Activated CD8-positive, alpha-beta memory T cell treated with anti-CD3 and anti-CD28 coated beads, Interleukin-2, amount 50 U/mL, for 4 hours (primary cell): ENCODE results near the gene SNCAIP.

Experiments
- DNase-seq: peaks from one replicate; pipeline ENCODE4 v3.0.0-alpha.2; 2020

Gene SNCAIP

GRCh38 chr5:122311961-122312590, at the start of gene SNCAIP:
SNCAIP (plus strand) TSS chr5:122312237; CDS start chr5:122391135, 78,898 bp downstream.
- DNase-seq: no peak

- no peak for DNase-seq
Observed at GRCh38 chr5:122263352-122264030, 48.5 kb upstream of the SNCAIP start.

- no peak for DNase-seq
Observed at GRCh38 chr5:122264610-122265009, 47.4 kb upstream of the SNCAIP start.

DNA sequence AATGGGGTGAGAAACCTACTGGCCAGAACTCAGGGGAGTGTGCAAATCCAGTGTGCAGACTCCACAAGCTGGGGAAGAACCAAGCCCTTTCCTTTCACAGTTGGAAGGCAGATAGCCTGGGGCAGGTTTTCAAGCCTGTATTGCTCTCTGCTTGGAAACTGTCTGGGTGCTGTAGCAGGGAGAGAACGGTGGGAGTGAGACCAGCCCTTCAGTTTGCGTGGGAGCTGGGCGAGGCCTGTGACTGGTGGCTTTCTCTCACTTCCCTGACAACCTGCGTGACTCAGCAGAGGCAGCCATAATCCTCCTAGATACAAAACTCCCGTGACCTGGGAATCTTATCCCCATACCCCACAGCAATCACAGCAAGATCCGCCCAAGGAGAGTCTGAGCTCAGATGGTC, 44.9 kb upstream of the SNCAIP start:
- DNase-seq: no peak

DNA sequence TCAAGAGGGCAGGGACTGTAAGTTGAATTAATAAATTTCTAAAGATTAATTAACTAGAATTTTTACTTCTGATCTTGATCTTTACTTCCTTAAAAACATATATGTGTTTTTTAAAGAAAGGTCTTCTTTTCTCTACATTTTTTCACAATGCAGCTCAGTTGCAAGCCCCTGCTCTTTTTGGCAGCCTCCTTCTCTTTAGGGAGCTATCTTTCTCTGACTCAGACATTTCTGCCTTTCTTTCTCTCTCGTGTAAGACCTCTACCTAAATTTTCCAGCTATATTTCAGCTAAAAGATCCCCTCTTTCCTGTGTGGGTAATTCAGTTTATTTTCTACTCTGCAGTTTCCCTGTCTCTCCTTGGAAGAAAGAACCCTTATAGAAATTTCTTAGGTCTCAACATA, 38.3 kb upstream of the SNCAIP start:
- no peak for DNase-seq

DNA sequence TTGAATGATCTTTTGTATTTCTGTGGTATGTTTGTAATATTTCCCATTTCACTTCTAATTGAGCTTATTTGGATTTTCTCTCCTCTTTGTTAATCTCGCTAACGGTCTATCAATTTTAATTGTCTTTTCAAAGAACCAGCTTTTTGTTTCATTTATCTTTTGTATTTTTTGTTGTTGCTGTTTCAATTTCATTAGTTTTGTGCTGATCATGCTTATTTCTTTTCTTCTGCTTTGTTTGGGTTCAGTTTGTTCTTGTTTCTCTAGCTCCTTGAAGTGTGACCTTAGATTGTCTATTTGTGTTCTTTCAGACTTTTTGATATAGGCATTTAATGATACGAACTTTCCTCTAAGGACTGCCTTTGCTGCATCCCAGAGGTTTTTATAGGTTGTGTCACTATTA, 28.4 kb upstream of the SNCAIP start:
- no peak for DNase-seq

- no peak for DNase-seq
Observed at GRCh38 chr5:122286541-122286940, 25.5 kb upstream of the SNCAIP start.

DNA sequence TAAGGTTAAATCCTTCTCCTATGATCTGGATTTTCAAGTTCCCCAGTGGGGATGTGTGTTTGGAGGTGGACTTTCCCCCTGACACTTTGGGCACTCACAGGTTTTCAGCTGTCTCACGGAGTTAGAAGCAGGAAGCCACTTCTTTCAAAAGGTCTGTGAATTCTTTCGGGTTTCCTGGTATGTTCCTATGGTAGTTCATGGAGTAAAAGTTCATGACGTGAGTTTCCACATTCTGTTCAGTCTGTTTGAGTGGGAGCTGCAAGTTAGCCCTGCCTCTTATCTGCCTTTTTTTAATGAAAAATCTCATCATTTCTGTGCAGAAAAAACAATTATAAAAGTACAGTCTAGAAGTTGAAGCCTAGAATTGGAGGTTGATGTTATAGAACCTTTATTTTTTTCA, 24.9 kb upstream of the SNCAIP start:
- DNase-seq: no peak

DNA sequence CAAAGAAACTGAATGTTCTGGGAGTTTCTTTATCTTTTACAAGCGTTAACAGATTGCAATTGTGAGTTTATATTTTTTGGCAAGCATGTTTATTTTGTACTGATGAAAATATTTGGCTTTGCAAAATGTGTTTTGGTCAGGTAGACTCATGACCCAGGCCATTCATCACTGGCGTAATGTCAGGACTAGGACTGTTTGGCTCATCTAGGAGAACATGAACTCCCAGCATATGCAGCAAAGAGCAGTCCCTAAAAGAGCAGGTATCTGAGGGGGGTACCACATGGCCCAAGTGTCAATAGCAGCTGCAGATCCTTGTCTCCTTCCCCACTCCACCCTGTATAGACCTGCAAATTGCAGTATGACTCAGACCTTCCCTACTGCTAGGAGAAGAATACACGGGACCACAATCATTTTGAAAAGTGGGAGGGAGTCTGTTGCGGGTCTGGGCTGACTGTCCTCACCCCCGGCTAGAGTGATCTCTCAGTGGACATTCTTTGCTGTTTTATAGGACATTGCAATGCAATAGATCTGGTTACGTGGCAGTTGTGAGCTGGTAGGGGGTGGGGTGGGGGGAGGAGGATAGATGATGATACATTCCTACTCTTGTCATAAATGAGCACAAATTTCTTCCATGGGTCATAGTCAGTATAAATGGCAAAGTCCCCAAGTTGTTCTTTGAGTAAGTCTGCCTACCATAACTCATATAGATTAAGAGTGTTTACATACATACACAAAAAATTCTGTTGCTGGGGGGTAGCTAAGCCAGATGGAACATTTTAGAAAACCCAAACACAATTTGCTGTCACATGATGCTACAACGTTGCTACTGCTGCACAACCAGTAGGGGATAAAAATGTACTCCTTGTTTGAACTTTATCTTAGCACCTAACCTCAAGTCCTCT, 20.8 kb upstream of the SNCAIP start:
- no peak for DNase-seq

GRCh38 chr5:122292332-122292731, 19.7 kb upstream of the SNCAIP start:
- no peak for DNase-seq

DNA sequence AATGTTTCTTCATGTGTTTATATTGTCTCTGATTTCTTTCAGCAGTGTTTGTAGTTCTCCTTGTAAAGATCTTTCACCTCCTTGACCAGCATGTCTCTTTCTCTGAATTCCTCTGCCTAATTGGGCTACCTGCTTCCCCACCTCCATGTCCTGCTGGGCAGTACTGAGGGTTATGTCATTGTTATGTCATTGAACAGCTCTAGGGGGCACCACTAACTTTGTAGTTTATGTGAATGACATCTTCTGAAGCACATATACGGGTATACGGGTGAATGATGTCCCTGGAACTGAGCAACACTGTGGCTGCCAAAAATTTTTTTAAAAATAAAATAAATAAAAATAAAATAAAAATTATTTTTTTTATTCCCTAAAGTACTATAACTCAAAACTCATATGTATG, 16.9 kb upstream of the SNCAIP start:
- DNase-seq: no peak

DNA sequence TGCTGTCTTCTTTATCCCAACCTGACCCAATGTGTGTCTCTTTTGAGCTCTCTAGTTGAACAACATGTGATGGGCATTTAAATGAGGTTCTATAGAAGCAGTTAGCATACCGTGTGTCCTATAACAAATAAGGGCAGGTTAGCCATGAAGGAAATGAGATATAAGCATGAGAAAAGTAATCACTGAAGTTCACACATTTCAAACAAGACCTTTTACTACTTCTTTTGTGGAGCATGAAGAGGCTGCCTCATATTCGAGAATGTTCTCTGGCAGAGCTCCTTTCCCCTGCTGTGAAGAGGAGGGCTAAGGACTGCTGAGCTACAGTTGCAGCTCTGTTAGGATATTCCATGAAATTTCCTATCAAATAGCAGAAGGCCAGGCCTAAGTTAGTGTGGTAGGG, 15.2 kb upstream of the SNCAIP start:
- no peak for DNase-seq

DNA sequence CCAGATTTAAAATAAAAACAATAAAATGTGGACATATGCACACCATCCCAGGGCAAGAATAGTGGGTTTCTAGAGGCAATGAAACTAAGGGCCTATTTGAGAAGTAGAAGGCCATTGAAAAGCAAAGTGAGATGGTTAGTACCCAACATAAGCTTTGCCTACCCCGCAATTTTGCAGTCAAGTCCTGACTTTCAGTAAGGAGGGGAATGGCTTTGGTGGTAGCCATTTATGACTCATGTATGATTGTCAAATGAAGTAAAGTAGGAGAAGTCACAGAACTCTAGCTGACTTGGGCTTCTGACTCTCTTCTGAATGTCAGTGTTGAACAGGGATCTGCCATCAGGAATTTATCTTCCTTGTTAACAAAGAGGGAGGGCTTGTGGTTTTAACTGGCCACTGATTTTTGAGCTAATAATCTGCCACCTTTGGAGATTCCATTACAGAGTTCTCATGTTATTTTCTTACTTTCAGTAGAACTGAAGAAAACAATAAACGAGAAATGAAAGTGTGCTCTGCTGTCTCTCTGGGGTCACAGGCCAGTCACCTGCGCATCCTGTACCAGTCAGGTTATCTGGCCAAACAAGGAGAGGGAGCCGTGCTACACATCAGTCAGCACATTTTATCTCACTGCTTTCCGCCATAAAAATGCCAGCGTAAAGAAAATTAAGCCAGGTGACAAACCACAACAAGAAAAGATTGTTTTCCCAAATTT, 14.3 kb upstream of the SNCAIP start:
- DNase-seq: no peak

- no peak for DNase-seq
Observed at GRCh38 chr5:122300374-122300773, 11.7 kb upstream of the SNCAIP start.

DNA sequence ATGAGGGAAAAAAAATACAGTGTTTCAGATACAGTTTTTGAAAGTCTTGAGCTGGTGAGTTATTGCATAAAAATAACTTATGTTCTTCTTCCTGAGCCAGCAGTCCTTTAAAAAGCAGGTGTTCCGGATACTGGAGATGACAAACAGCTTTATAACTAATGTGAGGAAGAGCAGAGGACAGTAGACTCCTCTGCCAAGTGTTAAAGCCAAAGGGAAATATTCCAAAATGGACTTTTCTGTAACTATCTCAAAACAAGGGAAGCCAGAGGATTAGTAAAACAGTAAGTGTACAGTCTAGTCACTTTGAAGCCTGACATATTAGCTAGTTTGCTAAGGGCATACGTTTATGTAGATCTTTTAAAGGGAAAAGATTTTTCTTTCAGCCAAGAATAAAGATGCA, 11.0 kb upstream of the SNCAIP start:
- no peak for DNase-seq

GRCh38 chr5:122304471-122305215, 7.4 kb upstream of the SNCAIP start:
- DNase-seq: no peak

GRCh38 chr5:122306461-122306860, 5.6 kb upstream of the SNCAIP start:
- no peak for DNase-seq

- DNase-seq: no peak
Observed at GRCh38 chr5:122310889-122311288, 1.1 kb upstream of the SNCAIP start.

DNA sequence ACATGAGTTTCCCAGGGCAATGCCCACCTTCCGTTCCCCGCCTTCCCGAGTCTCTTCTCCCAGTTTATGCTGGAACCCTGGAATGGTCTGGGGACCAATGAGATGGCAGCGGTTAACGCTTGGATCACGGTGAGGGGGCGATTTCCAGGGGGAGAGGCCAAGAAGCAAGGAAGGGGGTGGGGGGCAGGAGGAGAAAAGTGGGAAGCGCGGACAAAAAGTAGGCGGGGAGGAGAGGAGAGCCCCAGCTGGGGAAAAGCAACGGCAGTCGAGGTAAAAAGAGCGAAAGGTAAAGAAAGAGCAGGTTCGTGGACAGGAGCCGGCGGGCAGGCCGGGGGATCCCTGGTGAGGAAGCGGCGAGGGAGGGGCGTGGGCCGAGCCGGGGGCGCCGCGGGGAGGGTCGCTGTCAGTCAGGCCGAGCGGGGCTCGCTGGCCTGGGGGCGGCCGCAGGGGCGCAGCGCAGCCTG, 508 bp upstream of the SNCAIP start:
- DNase-seq: no peak

- no peak for DNase-seq
Observed at GRCh38 chr5:122312591-122313406, 762 bp downstream of the SNCAIP start.

DNA sequence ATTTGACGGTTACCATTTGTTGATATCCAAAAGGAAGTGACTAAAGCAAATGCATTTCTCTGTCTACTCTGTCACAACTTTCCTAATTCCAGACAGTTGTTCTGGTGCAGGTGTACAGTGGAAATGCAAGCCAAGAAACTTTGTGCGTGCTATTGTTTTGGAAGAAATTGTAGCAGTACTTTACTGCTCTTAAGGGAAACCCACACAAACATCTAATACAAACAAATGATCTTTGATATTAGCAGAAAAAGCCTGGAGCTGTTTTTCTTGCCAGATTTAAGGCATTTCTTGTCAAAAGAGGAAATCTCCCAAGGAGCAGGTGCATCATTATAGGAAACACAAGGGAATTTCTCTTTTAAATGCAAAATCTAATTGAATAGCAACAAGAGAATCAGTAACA, 2.0 kb downstream of the SNCAIP start:
- no peak for DNase-seq
